GM04504 (cell line): ENCODE measurements around the gene MCAT.

Experiments used
- DNase-seq: peaks from one replicate; pipeline ENCODE4 v3.0.0-alpha.2; 2012; ENCODE audit warnings: low read depth

MCAT gene, protein sequence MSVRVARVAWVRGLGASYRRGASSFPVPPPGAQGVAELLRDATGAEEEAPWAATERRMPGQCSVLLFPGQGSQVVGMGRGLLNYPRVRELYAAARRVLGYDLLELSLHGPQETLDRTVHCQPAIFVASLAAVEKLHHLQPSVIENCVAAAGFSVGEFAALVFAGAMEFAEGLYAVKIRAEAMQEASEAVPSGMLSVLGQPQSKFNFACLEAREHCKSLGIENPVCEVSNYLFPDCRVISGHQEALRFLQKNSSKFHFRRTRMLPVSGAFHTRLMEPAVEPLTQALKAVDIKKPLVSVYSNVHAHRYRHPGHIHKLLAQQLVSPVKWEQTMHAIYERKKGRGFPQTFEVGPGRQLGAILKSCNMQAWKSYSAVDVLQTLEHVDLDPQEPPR

DNA sequence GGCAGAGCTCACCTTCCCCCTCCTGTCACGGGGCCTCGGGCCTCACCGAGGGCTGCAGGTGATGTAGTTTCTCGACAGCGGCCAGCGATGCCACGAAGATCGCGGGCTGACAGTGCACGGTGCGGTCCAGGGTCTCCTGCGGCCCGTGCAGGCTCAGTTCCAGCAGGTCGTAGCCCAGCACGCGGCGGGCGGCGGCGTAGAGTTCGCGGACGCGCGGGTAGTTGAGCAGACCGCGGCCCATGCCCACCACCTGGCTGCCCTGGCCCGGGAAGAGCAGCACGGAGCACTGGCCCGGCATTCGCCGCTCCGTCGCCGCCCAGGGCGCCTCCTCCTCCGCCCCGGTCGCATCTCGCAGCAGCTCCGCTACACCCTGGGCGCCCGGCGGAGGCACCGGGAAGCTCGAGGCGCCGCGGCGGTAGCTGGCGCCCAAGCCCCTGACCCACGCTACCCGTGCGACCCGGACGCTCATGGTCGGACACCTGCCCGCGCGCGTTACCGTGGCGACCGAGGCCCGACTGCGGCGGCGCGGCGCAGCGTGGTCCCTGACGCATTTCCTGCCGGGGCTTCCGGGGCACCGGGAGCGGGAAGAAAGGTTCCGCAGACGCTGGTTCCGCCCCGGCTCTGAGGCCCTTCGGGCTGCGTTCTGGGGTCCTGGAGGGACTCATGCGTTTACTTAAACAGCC, at the start of gene MCAT:
Gene MCAT, minus strand, starts transcription at position 519 of the 683 bp plus-strand sequence. Its CDS starts 50 bp downstream, at position 469.
- DNase-seq, result peak; percentile 35

DNA sequence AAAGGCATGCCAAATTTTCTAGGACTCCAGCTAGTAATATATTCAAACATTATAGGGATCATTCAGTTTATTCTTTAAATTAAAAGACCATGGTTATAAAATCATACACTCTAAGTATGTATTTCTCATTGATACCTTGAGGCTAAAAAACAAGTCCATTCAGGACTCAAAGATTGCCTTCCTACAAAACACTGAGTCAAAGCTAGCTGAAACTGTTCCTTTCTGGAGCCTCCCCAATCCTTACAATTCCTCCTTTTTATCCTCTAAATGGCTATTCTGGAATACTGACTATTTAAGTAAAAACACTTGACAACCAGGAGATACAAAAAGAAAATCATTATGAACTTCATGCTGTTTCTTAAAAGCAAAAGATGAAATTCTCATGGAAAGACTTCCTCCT, 48.6 kb upstream of the MCAT start:
- DNase-seq, result no peak

DNA sequence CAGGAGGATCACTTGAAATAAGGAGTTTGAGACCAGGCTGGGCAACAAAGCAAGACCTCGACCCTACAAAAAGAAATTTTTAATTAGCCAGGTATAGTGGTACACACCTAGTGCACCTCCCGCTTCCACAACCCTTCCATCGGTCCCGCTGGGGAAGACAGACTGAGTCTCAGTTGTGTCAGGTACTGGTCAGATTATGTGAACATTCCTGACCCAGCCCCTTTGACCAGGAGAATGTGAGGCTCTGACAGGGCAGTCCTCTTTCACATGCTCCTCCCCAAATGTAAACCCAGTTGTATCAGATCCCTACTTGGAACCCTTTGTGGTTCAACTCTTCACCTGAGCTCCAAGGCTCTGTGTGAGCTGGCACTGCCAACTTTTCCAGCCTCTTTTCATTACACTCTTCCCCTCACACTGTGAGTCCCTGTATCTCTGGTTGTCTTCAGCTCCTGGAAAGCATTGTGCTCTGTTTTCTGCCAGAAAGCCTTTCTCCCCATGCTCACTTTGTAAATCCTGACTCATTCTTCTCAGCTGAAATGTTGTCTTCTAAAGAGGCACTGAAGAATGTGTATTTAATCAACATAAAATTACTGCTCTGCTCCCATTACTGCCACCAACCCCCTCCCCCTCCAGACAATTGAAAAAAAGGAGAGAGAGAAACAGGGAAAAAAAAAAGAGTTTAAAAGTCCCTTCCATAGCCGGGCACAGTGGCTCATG, 45.8 kb upstream of the MCAT start:
- DNase-seq, result no peak

DNA sequence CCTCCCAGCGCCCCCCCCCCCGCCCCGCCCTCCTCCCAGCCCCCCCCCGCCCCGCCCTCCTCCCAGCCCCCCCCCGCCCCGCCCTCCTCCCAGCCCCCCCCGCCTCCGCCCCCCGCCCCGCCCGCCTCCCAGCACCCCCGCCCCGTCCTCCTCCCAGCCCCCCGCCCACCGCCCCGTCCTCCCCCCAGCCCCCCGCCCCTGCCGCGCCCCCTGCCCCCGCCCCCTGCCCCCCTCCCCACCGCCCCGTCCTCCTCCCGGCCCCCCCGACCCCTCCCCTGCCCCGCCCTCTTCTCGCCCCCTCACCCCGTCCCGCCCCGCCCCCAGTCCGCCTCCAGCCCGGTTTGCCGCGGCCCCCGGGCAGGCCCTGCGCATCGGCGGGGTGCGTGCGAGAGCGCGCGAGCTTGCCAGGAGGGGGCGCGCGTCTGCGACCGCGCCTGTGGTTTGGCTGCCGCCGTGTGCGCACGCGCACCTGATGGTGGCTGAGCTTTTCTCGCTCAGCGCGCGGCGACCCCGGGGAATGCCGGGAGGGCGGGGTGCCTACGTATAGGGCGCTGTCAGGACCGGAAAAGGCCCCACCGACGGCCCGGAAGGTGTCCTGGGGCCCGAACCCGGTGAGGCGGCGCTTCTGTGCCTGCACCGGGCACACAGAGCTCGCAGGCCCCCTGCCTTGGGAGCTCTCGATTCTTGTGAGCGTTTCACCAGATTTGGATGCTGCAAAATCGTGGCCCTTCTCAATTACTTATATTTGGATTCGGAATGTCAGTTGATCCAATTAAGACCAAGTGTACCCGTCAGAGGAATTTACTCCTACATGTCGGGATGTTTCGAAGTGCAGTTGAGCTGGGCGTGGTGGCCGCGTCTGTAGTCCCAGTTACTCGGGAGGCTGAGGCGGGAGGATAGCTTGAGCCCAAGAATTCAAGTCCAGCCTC, 44.2 kb upstream of the MCAT start:
- DNase-seq, result peak; percentile 87

DNA sequence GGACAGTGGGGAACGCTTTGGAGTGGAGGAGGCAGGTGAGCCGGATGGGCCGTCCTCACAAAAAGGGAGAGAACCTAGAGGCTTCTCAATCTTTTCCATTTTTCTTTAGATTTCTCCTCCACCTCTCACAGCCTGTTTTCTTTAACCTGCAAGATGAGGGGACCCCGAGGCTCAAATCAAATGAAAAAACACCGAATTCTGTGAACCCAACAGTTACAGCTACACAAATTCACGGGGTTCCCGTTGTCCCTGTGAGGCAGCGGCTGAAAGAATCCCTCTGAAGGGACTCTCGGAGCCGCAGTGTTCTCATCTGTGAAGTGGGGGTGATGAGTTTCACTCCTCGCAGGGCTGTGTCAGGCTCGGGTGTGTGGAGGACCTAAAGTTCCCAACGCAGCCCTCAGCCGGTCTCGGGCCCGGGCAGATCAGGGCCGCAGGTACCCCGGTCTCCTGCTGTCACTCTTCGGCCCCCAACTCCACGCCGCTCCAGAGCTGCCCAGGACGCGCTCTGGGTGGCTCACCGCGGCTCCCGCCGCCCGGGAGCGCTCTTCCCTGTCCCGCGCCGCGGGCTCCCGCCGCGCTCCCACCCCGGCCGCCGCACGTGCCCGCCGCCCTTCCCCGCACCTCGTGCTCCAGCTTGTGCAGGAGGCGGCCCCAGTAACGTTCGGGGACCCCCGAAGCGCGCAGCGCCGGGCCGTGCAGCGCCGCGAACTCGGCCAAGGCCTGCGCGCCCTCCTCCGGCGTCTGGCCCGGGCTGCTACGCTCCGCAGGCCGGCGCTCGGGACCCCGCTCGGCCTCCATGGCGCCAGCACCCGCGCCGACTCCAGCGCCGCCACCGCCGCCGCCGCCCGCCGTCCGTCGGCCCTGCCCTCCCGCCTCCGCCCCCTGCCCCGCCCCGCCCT, 43.3 kb upstream of the MCAT start, which contains the start of gene TTLL12:
Gene TTLL12, minus strand, starts transcription at position 863 of the 899 bp plus-strand sequence. Its CDS starts 65 bp downstream, at position 798.
- DNase-seq, result no peak

DNA sequence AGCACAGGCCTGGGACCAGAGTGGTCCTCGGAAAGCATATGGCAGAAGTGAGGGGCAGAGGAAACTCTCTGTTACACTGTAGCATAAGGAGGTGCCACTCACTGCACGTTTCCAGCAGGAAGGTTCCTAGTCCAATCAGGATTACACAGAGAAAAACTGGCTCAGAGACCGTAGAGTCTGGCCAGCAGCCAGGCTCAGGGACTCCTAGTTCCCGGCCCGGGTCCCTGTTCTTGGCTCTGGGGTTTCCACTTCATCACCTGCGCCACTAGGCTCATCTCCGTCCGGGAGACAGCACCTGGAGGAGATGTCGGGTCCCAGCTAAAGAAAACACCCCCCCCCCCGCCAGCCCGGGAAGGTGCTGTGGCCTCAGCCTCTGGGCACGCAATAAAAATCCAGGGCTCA, 42.7 kb upstream of the MCAT start:
- no peak for DNase-seq

DNA sequence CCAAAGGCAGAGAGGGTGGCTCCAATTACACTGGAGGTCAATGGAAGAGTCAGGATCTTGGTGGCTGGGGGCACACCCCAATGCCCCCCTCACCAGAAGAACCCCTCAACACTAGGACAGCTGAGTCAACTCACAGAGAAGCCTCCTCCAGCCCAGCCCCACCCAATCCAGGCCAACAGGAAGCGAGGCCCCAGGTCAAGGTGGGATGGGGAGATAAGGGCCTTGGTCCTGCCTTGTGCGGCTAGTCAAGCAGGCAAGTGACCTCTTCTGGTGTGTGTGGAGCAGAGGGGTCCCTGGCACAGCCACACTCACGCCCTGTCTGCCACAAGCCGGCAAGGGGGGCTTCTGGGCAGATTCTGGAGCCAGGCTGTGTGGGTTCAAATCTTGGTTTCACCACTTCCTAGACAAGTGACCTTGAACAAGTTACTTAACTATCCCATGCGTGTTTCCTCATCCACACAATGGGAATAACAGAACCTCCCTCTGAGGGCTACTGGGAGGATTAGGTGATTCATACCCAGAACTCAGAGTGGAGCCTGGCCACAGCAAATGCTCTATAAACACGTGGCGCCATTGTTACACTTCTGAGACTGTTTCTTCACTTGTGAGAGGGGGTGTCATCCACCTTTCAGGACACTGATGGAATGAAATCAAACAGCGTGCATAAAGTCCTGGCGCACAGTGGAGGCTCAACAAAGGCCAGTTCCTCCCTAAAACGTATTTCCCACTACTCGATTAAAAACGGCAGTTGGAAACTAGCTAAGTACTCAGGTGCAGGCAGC, 40.5 kb upstream of the MCAT start:
- no peak for DNase-seq

DNA sequence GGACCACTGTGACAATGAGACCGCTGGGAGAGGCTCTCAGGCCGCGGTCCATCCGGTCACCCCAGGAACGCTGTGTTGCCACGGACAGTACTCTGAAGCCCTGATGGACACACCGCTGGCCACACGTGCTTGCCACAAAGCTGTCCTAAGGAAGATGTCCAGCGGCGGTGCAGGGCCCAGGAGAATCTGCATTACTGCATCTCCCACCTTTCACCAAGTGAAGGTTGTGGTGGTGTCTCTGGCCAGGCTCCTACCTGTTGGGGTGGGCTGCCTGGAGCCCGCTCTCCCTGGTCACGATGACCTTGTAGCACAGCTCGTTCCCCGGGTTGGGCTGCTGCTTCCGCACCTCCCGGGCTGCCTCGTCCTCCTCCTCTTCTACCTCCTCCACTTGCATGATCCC, 39.5 kb upstream of the MCAT start:
- no peak for DNase-seq

DNA sequence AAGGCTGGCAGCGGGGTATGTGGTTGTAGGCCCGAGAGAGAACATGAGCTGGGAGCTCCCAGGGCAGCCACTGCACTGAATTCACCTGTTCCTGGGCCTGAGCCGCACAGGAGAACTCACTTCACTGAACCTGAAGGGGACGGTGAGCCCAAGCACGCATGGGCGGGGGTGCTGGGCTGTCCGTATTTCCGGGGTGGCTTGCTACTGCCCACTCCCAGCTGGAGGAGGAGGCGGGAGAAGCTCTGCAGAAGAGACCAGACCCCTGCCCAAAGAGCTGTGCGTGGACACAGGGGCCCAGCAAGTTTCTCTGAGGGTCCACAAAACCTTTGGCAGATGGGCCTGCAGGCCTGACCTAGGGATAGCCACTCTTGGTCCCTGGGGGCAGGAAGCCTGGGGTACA, 38.9 kb upstream of the MCAT start:
- no peak for DNase-seq

DNA sequence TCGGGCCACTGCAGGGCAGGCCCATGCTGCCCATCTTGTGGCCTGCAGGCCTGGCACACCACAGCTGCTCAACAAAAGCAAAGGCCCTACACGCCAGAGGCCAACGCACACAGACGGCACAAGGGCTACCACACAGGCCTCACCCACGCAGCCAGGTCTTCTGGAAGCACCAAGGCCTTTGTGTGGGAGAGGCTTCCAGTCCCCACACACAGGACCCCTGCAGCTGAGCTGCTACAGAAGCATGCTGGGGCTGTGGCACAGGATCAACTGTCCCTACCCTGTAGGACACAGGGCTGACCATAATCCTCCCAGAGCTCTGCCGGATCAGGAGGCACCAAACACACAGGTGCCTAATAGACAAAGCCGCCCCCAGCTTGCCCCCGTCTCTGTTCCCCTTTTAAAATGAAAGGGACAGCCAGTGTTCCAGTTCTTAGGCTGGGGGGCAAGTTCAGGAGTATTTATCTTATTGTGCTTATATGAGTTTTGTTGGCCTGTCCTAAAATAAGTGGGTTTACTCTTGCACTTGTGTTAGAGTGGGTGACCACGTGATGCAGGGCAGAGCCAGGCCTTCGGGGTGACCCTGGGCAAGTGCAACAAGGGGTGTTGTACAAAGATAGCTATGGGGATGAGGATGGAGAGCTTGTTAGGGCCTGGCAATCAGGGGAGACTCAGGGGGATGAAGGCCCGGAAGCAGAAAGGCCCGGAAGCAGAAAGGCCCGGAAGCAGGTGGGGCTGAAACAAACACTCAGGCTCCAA, 38.3 kb upstream of the MCAT start:
- no peak for DNase-seq

DNA sequence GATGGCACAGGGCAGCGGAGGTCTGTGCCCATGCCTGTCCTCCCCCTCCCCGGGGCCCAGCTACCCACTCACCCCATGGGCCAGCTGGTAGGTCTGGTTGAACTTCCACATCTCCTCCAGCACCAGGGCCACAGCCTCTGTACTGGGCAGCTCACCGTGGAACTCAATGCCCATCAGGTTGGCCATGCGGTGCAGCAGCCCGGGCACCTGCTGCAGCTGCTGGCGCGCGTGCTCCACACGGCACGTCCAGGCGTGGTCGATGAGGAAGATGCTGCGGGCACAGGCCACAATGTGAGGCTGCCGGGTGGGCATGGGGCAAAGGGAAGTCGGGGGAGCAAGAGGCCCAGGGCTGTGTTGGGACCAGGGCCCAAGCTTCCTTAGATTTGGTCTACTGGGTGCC, 37.5 kb upstream of the MCAT start:
- DNase-seq, result no peak

DNA sequence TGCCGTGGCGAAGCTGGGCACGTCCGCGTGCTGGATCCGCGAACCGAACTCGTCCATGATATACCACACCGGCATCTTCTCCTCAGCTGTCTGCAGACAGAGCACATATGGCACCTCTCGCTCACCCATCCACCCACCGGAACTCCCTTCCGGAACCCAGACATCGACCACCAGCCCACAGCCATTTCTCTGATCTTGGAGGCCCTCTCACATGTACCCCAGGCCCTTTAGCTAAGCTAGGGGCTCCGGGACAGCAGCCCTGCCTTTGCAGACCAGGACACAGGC, 36.7 kb upstream of the MCAT start:
- DNase-seq, result no peak

DNA sequence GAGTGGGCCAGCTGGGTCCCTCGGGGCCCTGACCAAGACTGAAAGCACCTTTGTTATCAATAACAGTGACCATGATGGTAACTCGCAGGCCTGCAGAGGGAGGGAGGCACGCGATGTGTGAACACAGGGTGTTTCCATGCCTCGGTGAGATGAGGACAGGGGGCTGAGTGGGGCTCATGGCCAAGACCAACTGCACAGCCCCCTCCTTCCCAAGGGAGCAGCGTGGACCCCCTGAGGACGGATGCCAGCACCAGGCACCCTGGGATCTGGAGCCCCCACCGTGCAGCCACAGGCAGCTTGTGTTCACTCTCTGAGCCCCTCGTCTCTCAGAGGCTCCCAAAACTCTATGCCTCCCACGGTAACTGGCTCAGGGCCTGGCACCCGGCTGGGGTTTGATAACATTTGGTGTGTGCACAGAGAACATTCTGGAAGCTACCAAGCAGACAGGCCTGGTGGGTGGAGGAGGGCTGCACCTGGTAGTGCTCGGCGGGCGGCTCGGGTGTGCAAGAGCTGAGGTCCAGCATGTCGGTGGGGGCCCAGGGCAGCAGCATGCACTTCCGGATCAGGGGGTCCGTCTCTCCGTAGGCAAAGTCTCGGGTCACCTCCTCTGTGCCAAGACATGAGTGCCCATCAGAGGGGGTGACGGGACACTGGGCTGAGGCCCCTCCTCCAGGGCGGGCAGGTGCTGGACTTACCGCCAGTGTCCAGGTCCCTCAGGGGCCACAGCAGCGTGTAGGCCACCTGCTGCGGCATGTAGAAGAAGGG, 36.1 kb upstream of the MCAT start:
- DNase-seq, result no peak

DNA sequence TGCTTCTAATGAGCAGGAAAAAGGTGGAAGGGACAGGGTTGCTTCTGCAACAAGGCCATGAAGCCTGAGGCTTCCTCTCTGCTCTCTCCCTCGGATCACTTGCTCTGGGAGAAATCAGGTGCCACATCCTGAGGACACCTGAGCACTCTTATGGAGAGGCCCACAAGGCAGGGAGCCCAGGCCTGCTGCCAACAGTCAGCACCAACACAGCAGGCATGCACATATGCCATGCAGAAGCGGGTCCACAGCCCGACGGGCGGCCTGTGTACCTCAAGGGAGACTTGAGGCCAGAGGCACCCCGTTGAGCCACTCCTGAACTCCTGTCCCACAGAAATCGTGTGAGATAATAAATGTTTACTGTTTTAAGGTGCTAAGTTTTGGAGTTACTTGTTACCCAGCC, 34.3 kb upstream of the MCAT start:
- DNase-seq, result no peak

DNA sequence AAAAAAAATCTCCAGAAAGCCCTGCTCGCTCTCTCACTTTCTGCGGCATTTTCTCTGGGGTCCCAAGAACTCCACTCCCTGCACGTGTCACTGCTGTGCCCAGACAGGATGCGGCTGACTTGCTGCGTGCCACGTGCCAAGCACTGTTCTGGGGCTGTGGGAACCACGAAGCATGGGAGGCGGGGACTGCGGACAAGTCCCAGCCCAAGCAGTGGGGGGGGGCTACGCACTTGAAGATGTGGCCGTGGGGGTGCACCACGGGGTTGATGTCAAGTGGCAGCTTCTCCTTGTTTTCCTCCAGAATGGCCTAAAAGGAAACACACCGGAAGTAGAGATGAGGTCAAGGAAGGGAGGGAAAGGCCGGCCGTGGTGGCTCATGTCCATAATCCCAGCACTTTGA, 32.9 kb upstream of the MCAT start:
- no peak for DNase-seq

DNA sequence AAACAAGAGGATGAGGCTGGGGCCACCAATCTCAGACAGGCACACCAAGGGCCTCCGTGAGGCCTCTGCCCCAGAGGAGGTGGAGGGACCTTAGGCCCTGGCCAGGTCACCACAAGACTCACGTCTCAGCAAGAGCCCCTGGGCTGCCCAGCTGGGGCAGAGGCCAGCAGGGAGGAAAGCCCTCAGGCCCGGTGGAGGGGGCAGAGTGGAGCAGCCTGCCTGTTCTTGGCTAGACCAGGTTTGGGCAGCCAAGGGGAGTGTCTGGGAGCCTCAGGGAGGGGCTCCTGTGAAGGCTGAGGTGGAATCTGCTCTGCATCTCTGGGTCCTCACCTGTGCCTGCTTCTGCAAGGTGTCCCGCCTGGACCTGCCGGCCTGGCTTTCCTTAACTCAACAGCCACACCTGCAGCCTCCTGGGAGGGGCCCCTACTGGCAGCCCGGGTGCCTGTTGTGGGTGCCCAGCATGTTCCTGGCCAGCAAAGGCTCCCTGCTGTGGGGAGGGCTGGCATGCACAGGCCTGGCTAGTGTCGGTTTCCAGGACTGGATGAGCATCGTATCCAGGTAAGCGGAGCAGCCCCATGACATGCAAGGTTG, 31.8 kb upstream of the MCAT start:
- DNase-seq, result no peak

DNA sequence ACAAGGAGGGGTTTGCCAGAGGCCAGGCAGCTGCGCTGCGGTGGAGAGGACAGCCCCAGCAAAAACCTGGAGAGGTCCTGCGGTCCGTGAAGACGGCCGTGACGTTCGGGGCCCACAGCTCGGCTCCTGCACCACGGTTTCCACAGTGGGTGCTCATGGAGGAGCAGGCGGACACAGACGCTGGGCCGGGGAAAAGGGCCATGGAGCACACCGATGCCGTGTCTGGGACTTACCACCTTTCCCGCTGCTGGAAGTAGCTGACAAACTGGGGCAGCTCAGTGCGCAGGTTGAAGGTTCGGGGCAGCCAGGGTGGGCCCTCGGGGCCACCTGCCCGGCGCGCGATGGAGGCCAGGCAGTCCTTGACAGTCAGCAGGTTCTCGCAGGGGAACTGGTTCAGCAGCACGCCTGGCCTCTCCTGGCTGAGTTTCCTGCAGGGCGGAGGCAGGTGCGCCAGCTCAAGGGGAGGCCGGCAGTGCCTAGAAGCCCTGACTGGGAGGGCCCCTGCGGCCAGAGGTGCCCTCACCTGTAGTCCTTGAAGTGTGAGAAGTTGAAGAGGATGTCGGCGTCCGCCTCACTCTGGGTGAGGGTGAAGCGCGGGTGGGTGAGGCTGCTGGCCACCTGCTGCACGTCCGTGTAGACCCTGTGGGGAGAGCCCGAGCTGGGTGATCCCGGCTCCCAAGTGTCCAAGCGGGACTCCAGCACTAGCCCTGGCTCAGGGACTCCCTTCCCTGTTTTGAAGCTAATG, 30.9 kb upstream of the MCAT start:
- DNase-seq, result no peak

DNA sequence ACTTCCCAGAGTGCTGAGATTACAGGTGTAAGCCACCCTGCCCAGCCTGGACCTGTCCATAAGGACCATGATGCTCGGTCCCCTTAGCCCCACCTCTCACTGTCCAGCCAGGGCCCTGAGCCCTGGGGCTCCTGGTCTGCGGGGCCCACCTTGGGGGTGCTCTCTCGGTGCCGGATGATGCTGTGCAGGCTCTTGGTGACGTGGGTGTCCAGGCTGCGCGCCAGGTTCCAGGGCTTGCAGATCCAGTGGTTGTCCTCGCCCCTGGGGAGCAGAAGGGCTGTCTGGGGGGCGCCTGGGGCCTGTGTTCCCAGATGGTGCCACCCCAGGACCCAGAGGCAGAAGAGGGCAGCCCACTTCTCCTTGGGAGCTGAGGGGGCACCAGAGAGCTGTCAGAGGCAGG, 30.4 kb upstream of the MCAT start:
- DNase-seq, result no peak
